Measurements from ENCODE around the gene RDH16.

DNA sequence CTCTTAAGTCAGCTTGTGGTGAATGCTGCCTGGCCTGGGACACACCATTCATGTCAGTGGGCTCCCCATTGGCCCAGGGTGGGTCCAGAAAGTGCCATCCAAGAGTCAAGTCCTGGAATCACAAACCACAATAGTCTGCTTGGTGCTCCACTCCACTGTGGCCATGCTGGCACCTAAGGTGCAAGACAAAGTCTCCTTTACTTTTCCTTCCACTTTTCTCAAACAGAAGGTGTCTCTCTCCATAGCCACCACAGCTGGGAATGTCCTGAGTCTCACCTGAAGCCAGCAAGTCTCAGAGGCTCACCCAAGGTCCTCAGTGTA is 9.0 kb downstream of the RDH16 start:
- TF ChIP-seq POLR2A (IDR thresholded peaks at IDR 0.05) (no peak), POLR2AphosphoS5 (IDR thresholded peaks at IDR 0.05) (no peak)
- TF ChIP-seq, protein P1, sequence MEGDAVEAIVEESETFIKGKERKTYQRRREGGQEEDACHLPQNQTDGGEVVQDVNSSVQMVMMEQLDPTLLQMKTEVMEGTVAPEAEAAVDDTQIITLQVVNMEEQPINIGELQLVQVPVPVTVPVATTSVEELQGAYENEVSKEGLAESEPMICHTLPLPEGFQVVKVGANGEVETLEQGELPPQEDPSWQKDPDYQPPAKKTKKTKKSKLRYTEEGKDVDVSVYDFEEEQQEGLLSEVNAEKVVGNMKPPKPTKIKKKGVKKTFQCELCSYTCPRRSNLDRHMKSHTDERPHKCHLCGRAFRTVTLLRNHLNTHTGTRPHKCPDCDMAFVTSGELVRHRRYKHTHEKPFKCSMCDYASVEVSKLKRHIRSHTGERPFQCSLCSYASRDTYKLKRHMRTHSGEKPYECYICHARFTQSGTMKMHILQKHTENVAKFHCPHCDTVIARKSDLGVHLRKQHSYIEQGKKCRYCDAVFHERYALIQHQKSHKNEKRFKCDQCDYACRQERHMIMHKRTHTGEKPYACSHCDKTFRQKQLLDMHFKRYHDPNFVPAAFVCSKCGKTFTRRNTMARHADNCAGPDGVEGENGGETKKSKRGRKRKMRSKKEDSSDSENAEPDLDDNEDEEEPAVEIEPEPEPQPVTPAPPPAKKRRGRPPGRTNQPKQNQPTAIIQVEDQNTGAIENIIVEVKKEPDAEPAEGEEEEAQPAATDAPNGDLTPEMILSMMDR (IDR thresholded peaks at IDR 0.05) = no peak

Data from suprapubic skin (tissue), 4 donors.